HepG2 (cell line): ENCODE measurements around the gene GYG1. TPM values are rescaled to one million over a fixed set of nuclear protein-coding genes. Genes with fewer than 3 reads are reported as not detected.

ENCODE experiments used
- ARID4A ChIP-seq: sonication (generic); formaldehyde crosslinking; IDR thresholded peaks from 2 replicates; pipeline ENCODE4 v1.5.0; 2020; ENCODE audit warnings: mild to moderate bottlenecking, missing genetic modification reagents, borderline replicate concordance
- EP300 ChIP-seq, 3 experiments: sonication (generic) in 1 of 3; formaldehyde crosslinking in 1 of 3; IDR thresholded peaks; 2 replicates each; pipeline versions ENCODE4 v1.5.1 to v1.6.1; 2011 to 2020; ENCODE audit warnings: low read depth in 2 of 3, low read length in 2 of 3, borderline replicate concordance in 1 of 3, improper control_type of control experiment in 1 of 3, mild to moderate bottlenecking in 1 of 3, missing genetic modification reagents in 1 of 3, moderate library complexity in 1 of 3
- ISL2 ChIP-seq: sonication (generic); formaldehyde crosslinking; IDR thresholded peaks from 2 replicates; pipeline ENCODE4 v1.5.0; 2020; ENCODE audit warnings: missing genetic modification reagents
- MED1 ChIP-seq: sonication (generic); formaldehyde crosslinking; IDR thresholded peaks from 2 replicates; pipeline ENCODE4 v1.4.0; 2020; ENCODE audit warnings: missing genetic modification reagents
- NFAT5 ChIP-seq: sonication (generic); formaldehyde crosslinking; IDR thresholded peaks from 2 replicates; pipeline ENCODE4 v1.4.0; 2020; ENCODE audit warnings: missing genetic modification reagents
- NKX3-1 ChIP-seq: sonication (generic); formaldehyde crosslinking; IDR thresholded peaks from 2 replicates; pipeline ENCODE4 v1.5.0; 2020; ENCODE audit warnings: missing genetic modification reagents
- PAXIP1 ChIP-seq: sonication (generic); formaldehyde crosslinking; conservative IDR thresholded peaks from 2 replicates; pipeline ENCODE4 v1.4.0; 2020; ENCODE audit warnings: mild to moderate bottlenecking, missing genetic modification reagents, moderate library complexity
- SP2 ChIP-seq: sonication (generic); formaldehyde crosslinking; IDR thresholded peaks from 2 replicates; pipeline ENCODE4 v1.5.1; 2020; ENCODE audit warnings: mild to moderate bottlenecking, missing genetic modification reagents
- TBX2 ChIP-seq: sonication (generic); formaldehyde crosslinking; IDR thresholded peaks from 2 replicates; pipeline ENCODE4 v1.5.0; 2020; ENCODE audit warnings: missing genetic modification reagents, mild to moderate bottlenecking, borderline replicate concordance
- ZBTB33 ChIP-seq: sonication (generic); formaldehyde crosslinking; IDR thresholded peaks from 2 replicates; pipeline ENCODE4 v1.4.0; 2020; ENCODE audit warnings: missing genetic modification reagents
- ZFP90 ChIP-seq: sonication (generic); formaldehyde crosslinking; IDR thresholded peaks from 2 replicates; pipeline ENCODE4 v1.8.0; 2022; ENCODE audit warnings: missing genetic modification reagents, mild to moderate bottlenecking, inconsistent platforms, borderline replicate concordance
- ZNF34 ChIP-seq: sonication (generic); formaldehyde crosslinking; IDR thresholded peaks from 2 replicates; pipeline ENCODE4 v1.4.0; 2020; ENCODE audit warnings: mild to moderate bottlenecking, missing genetic modification reagents, borderline replicate concordance
- polyA plus RNA-seq, 8 experiments: library from polyadenylated mRNA; depleted of rRNA in 3 of 8; stranded (reverse) in 7 of 8; unstranded in 1 of 8; fragments of >200 nt; fragmentation: Illumina TruSeq in 4 of 8; extraction: Trizol in 4 of 8; gene quantifications; 2 replicates each; pipeline versions ENCODE4 v1.2.1 to v1.2.3, GENCODE V29; 2011 to 2016; ENCODE audit warnings: low read depth in 4 of 8, missing spikeins in 1 of 8, mixed read lengths in 1 of 8; ENCODE audit not compliant: insufficient read depth in 1 of 8
- total RNA-seq, 5 experiments: library from RNA; depleted of rRNA; stranded (reverse); fragments of >200 nt; fragmentation: Illumina TruSeq; extraction: Trizol; gene quantifications; 2 replicates each; pipeline ENCODE4 v1.2.3, GENCODE V29; 2016; ENCODE audit warnings: low read depth in 1 of 5

GYG1 gene
- total and polyA plus RNA-seq, 2 of the 13 experiments (the other 11 are each of a cell fraction or from before 2014, with no cell fraction given) = 15.7 to 28.1 TPM

GRCh38 chr3:149010504-149010951 lies 19.2 kb downstream of the GYG1 start (continued):
- peak; percentile 78 for TF ChIP-seq PAXIP1 (CRISPR knock-in tag)
- no peak for TF ChIP-seq NFAT5 (CRISPR knock-in tag)
- peak; percentile 53 for TF ChIP-seq ISL2 (CRISPR knock-in tag)
- TF ChIP-seq ZBTB33 (CRISPR knock-in tag) = peak; percentile 74
- TF ChIP-seq TBX2 (CRISPR knock-in tag) = peak; percentile 68; the same call in 1 of the 2 replicates
- TF ChIP-seq NKX3-1 (CRISPR knock-in tag) = no peak
- TF ChIP-seq SP2 = no peak
- TF ChIP-seq EP300 (IDR thresholded peaks at IDR 0.05; ENCODE audit: low read depth in 2 of 2, low read length in 2 of 2) = peak in 1 of 2 experiments; percentile 79; a peak in 2 of 4 replicates
- TF ChIP-seq EP300 (CRISPR knock-in tag; IDR thresholded peaks at IDR 0.05; ENCODE audit: borderline replicate concordance) = peak; percentile 68
- TF ChIP-seq MED1 (CRISPR knock-in tag) = peak; percentile 54; the same call in 1 of the 2 replicates
- TF ChIP-seq ZNF34 (CRISPR knock-in tag) = no peak
- peak; percentile 19; the same call in 1 of the 2 replicates for TF ChIP-seq ARID4A (CRISPR knock-in tag)
- 0 out of 2 replicates have a peak, but pooled peaks have one; percentile 38 for TF ChIP-seq ZFP90 (CRISPR knock-in tag)
